Measurements from ENCODE around the gene ZMIZ2. TPM values are rescaled to one million over a fixed set of nuclear protein-coding genes. Genes with fewer than 3 reads are reported as not detected.

ZMIZ2 gene
- total RNA-seq = 9.0 and 11.2 TPM in 2 replicates

DNA sequence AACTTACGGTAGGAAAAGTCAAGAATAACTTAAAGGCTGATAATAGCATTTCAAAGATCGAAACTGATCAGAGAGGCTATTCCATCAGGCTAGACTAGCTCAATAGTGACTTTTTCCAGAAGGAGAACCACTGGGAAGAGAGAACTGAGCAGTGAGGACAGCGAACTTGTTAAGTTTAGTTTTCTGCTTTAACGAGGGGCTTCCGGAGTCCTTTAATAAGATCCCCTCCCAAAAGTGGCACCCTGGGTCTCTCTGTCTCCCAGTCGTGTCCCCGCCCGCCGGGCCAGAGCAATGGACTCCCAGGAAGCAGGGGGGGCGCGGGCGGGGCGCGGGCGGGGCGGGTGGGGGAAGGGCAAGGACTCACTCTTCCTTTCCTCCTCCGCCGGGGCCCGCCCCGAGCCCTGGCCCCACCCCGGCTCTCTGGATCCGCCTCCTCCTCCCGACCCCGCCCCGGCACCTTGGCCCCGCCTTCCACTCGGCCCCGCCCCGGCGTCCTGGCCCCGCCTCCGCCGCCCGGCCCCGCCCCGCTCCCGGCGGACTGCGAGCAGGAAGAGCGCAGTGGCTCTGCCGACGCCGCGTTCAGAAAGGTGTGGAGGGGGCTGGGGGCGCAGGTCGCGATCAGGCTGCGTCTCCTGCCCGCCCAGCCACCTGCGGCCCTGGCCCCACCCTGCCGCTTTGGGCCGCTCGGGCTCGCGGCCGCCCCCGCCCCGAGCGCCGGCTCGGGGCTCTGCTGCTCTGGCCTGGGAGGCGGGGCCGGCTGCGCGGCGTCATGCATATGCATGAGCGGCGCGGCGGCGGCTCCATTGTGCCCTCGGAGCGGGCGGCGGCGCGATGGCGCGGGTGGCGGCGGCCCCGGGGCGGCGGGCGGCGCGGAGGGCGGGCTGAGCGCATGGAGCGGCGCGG is at the start of gene ZMIZ2:
ZMIZ2 (plus strand) TSS at position 803 of the 903 bp plus-strand sequence. CDS start 7,403 bp downstream, outside the sequence.

GRCh38 chr7:44796504-44797328 is 48.1 kb downstream of the ZMIZ2 start, which contains the start of gene PPIA:
PPIA (plus strand) TSS chr7:44796681; CDS start chr7:44796725, 44 bp downstream.

Other genes with a start within 250 kb of the ZMIZ2 start
- gene NPC1L1, start 207.5 kb upstream of the ZMIZ2 start, total RNA-seq = not detected in 2 replicates
- 29.8 and 36.3 TPM in 2 replicates for gene DDX56, start 174.9 kb upstream of the ZMIZ2 start, total RNA-seq
- 62.8 and 88.8 TPM in 2 replicates for gene TMED4, start 166.6 kb upstream of the ZMIZ2 start, total RNA-seq
- 39.3 and 40.8 TPM in 2 replicates for gene OGDH, start 142.2 kb upstream of the ZMIZ2 start, total RNA-seq
- gene PPIA, start 47.8 kb downstream of the ZMIZ2 start, total RNA-seq = 1,805 and 1,884 TPM in 2 replicates
- gene H2AZ2, start 99.2 kb downstream of the ZMIZ2 start, total RNA-seq = 80.1 and 89.7 TPM in 2 replicates
- 12.5 and 15.1 TPM in 2 replicates for gene PURB, start 136.7 kb downstream of the ZMIZ2 start, total RNA-seq
- gene MYO1G, start 230.2 kb downstream of the ZMIZ2 start, total RNA-seq = not detected in 2 replicates

Data from cardiac ventricle fibroblast (primary cell).